ENCODE results near the gene ZPR1.

Gene ZPR1

DNA sequence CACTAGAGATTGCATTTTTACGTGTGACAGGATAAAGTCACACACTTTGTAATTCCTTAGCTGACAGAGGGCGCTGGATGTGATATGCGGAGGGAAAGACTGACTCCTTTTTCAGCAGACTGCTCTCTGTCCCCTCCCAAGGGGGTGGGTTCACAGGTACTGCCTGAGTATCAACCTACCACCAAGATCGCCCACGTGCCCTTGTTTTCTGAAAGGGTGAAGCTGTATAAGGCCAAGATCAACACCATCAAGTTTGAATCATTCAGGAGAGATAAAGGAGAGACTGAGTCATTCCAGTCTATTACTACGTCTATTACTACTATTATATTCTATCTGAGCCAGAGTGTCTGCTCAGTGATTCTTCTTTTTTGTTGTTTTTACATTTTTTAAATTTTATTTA lies 45.7 kb downstream of the ZPR1 start:
- no peak for DNase-seq

DNA sequence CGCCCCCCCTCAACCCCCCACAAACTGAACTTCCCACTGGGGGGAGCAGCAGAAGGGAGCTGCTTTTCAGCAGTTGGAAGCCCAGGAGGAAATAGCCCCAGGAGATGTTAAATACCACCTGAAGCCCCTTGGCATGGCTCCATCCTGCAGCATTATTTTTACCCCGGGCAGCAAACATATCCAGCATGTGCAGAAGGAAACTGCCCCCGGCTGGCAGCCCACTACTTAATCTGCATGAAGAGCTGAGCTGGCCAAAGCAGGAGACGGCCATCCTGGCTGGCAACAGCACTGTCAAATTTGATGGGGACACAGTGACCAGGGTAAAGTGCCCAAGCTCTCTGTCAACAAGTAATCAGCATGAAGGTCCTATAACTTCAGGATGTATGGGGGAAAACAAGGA lies 47.1 kb downstream of the ZPR1 start:
- DNase-seq, result no peak

DNA sequence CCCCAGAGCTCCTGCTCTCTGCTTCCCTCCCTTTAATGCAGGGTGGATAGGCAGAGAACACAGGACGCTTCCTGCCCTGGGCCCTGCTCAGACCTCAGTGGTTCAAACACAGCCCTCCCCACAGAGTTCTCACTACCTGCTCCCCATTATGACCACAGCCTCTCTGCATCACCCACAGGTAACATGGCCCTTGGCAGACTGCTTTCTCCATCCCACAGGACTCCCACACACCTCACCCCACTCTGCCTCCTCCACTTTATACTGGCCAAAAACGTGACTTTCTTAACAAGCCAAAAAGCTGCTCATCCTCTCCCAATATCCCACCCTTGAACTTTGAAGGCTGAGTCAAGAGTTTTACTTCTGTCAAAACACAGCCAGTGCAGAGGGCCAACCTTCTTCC lies 48.8 kb downstream of the ZPR1 start:
- DNase-seq, result no peak

DNA sequence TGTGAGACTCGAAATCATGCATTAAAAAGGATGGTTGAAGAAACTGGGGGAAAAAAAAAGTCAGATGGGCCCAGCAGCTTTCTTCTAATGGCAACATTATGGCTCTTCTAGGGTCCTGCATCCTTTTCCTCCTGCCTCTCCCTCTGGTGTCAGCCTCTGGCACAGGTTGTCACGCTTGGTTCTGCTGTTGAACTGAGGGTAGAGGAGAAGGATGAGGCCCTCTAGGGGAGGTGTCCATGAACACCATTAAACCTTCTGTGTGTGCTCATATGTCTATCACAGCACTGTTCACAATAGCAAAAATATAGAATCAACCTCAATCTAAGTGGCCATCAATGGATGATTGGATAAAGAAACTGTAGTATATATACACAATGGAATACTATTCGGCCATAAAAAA lies 51.1 kb downstream of the ZPR1 start:
- DNase-seq, result no peak

DNA sequence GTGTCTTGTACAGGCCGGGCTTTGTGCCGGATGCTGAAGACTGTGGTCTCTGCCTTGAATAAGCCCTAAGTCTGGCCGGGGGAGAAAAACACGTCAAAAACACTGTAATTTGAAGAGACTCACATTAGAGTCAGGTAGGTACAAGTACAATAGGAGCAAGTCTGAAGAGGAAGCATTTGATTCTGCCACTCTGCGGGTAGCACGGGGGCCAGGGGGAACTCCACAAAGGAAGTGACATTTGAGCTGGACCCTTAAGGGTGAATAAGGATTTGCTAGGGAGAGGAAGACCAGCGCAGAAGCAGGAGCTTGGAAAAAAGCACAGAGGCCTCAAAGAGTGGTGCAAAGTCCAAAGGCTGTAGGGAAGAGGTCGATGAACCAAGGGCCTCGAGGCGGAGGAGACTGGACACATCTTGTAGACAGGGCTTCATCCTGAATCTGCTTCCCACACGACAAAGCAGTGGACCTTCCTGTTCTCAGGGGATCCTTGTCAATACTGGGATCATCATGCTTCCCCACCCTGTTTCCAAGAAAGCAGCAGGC lies 53.8 kb downstream of the ZPR1 start:
- DNase-seq, result no peak

DNA sequence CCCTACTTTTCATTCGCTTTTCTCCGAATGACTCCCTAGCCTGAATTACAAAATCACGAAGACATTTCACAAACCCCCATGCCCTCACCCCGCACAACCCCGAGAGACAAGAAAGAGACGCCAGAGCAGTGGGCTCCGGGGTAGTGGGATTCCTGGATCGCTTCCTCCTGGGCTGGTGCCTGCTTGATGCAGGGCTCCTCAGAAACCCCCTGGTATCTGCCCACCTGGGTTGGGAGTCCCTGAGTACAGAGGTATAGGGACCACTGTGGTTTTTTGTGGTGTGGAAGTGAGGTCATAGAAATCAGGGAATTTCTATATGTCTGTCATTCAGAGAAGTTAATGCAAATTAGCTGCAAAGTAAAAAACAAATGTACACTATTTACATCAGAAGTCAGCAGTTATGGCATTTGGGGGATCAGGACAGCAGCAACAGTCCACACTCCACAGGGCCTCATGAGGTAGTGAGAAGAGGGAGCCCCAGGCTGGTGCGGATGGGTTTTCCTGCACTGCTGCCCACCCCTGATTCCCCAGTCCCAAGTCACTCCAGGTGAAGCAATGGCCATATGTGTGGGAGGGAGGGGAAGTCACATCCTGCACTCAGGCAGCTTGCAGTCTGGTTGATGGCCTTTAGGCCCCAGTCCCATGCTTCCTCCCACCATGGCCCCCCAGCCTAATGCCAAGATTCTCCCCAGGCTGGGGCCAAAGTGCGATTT lies 54.6 kb downstream of the ZPR1 start:
- DNase-seq, result no peak

DNA sequence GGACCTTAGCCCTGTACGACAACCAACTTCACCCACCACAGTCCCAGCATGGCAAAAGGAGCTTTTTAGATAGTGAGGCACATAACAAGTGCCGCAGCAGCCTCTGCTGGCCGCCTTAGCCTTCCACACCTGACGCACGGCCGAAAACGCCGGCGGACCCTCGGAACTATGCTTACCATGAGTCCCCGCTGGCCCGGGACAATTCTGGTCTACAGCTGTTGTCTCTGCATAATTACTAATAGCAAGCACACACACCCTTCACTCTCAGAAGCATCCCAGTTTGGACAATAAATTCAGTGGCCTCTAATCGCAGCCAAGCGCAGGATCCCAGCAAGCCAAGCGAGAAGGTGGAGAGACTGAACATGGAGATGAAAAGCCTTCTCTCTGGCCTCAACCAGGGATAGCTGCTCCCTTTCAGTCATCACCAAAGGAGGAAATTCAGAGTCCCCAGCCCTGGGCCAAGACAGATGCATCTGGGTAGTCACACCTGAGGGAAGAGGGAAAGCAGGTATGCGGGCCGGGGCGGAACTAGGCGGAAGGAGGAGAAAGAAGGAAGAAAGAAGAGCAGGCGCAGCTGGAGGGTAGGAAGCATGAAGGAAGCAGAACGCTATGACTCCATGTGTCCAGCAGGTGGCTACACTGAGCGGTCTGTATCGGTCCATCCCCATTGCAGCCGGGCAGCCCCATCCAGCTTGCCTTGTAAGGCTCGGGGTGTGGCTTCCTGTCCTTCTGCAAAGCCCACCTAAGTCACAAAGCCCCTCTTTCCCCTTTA lies 55.4 kb downstream of the ZPR1 start:
- DNase-seq, result peak; percentile 44 to 52

DNA sequence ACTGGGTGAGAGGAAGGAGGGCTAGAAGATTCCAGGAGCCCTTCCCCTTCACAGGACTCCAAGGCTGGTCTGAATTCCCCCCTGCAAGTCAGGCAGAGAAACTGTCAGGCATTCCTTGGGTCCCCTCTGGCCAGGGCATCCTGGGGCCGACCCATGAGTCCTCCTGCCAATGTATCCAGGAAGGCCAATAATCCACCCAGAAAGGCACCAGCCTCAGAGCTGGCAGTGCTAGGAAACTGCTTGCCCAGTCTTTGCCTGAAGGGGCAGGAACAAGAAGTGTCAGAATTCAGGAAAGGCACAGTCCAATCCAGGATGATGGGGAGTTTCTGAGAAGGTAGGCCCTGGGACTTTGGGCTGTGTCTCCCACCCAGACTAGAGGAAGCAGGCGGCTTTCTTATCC lies 56.0 kb downstream of the ZPR1 start:
- no peak for DNase-seq

DNA sequence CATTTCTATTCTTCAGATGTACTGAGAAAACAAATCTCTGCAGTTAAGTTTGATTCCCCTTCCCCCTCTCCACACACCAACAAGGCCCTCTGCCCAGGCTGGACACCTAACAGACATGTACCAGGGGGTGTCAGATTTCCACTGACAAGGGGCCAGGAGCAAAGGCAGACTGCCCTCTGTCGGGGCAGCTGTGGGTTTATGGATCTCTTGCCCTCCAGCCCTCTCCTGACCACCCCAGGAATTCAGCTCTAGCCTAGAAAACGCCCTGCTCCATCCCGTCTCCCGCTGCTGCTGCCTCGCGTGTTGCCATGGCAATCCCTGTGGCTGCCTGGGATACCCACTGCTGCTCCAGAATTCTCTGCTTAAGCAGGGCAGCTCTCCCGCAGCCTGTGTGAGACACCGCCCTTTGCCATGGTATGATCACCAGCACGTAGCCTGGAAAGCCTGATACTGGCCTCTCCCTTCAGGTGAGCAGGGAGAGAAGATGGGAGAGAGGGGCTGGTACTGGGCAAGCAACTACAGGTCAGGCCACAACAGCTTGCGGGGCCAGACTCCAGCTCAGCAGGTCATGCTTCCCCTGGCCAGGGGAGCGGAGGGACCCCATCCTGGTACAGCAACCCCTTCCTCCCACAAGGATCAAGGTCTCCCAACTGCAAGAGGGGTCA lies 56.6 kb downstream of the ZPR1 start:
- DNase-seq, result no peak

DNA sequence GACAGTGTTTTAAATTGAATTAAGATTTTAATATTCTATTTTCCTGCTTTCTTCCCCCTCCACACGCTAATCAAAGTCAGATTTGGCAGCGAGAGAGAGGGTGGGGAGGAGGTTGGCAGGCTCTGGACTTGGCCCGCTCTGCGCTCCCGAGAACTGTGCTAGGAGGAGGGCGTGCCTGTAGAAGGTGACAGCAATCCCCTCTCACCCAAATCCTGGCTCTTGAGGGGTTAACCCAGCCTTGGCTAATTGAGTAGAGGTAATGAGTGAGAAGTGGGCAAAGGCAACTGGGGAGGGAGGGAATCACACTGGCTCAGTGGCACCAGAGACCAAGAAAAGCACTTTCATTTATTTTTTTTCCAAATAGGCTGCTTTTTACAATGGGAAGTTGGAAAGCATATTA lies 57.2 kb downstream of the ZPR1 start:
- DNase-seq, result no peak

DNA sequence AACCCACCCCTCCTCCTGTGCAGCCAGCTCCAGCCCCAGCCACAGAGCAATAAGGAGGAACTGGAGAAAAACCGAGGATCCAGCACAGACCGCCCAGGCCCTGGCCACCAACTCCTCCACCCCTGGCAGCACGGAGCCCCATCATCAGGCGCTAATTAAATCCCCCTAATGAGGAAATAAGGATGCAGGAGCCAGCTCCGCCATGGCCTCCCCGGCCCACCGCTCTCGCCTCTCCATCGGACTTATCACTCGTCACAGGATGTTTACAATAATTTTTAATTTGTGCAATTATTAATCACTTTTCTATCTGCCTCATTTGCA lies 57.6 kb downstream of the ZPR1 start:
- no peak for DNase-seq

DNA sequence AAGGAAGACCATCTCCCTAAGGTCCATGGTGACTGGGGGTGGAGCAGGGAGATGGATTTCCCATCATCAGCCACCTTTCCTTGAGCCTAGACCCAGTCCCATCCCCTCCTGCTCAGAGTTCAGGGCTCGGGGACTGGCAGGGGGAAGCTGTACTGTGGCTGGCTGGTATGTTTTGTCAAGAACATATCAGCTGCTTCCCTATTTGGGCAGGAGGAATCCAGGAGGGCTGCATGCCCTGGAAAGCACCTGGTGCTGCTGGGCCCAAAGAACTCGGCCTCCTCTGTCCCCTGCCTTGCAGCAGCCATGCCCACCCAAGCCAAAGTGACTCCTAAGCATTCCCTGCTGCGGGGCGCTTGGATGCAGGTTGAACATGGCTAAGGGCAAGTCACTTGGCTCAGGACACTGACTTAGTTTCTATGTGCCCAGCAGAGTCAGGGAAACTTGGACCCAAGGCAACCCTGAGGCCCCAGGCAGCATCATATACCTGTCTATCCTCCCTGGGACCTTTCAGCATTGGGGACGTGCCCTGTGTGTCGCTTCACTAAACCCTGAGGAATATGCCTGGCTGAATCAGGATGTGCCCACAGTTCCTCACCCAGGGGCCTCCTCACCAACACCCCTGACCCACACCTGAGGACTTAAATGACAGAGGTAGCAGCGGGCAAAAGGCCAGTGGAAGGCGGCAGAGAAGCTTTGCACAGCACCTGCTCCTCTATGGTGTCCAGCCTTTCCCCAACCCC lies 58.2 kb downstream of the ZPR1 start:
- no peak for DNase-seq

DNA sequence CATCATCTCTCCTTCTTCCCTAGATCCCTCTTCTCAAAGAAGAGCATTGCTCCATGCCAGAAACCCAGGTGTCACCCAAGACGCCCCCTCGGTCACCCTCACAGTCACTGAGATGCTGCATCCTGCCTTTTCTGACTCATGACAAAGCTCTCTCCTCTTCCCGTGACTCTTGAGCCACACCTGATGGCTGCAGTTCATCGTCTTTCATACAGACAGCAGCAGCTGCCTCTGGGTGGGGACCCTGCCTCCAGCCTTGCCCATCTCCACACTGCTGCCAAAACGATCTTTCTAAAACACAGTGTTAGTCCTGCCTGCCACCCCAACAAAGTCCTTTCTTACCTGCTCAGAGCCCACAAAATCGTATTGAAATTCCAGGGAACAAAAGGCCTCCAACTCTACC lies 59.8 kb downstream of the ZPR1 start:
- no peak for DNase-seq

DNA sequence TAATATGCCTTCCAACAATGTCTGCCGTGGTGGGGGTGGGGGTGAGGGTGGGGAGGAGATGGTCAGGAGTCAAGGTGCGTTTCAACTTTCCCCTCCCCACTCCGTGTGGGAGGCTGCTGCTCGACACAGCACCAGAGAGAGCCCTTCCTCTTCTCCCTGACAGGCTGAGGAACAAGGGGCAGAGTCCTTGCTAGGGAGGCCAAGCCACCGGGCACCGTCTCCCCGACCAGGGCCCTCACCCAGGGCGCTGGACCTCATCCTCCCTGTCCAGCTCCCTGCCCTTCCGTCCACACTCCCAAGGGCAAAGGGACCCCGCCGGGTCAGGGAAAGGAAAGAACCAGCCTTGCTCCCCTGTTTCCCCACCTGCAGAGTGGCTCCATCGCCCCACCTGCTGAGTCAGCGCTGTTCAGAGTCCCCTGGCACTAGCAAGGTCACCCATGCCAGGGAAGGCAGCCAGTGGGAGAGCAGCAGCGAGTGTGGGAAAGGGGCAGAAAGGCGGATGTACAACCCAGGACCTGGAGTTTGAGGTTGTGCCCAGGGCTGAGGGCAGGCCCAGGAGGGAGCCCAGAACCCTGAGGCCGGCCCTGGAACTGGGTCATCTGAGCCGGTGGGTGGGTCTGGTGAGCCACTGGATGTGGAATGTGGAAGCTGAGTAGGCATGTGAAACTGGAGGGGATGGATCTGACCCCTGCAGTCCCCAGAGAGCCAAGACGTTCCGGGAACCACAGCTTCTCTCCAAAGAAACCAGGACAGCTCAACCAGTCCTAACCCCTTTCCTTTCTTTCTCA lies 62.2 kb downstream of the ZPR1 start:
- no peak for DNase-seq

DNA sequence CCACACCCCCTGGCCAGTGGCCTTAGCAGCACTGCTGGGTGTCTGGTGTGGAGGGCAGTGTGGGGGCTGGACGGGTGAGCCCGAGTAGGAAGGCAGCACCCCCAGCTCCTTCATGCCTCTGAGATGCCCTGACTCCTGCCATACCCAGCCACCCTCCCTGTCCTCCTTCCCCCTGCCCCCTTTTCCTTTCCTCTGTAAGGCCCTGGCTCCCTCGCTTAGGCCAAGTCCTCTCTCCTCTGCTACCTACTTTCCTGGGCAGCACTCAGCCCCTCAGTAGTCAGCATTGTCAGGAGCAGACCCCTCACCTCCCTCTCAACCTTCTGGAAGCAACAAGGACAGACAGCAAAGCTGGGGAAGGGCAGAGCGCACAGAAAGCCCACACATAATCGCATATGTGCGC lies 63.0 kb downstream of the ZPR1 start:
- no peak for DNase-seq
